ENCODE measurements around the gene NEUROD2.
A peak's percentile ranks its signal among the peaks of the same experiment; 100 is the strongest.

The NEUROD2 gene

GRCh38 chr17:39618246-39618913 lies 10.7 kb upstream of the NEUROD2 start:
- DNase-seq: no peak

- DNase-seq: peak; percentile 67
Observed at GRCh38 chr17:39617446-39618245, 9.9 kb upstream of the NEUROD2 start.

- no peak for DNase-seq
Observed at GRCh38 chr17:39617100-39617445, 9.4 kb upstream of the NEUROD2 start.

GRCh38 chr17:39615434-39615833 lies 7.7 kb upstream of the NEUROD2 start:
- DNase-seq: no peak

GRCh38 chr17:39614545-39615157 lies 6.9 kb upstream of the NEUROD2 start:
- DNase-seq: no peak

- DNase-seq: no peak
Observed at GRCh38 chr17:39612935-39613464, 5.3 kb upstream of the NEUROD2 start.

GRCh38 chr17:39612291-39612894 lies 4.7 kb upstream of the NEUROD2 start:
- no peak for DNase-seq

GRCh38 chr17:39611401-39612112 lies 3.8 kb upstream of the NEUROD2 start:
- no peak for DNase-seq

GRCh38 chr17:39609416-39610025 lies 1.8 kb upstream of the NEUROD2 start:
- no peak for DNase-seq

GRCh38 chr17:39608142-39608981 lies 642 bp upstream of the NEUROD2 start:
- DNase-seq: peak; percentile 1

- DNase-seq: no peak
Observed at GRCh38 chr17:39607057-39607850, 466 bp downstream of the NEUROD2 start.

GRCh38 chr17:39606434-39607056 lies 1.2 kb downstream of the NEUROD2 start:
- DNase-seq: no peak

GRCh38 chr17:39605492-39606433 lies 2.0 kb downstream of the NEUROD2 start:
- peak; percentile 51 for DNase-seq

- no peak for DNase-seq
Observed at GRCh38 chr17:39604911-39605491, 2.7 kb downstream of the NEUROD2 start.

- DNase-seq: no peak
Observed at GRCh38 chr17:39603304-39604016, 4.3 kb downstream of the NEUROD2 start.

GRCh38 chr17:39602533-39603303 lies 5.0 kb downstream of the NEUROD2 start:
- DNase-seq: no peak
